ENCODE measurements around the gene MSN. TPM values are rescaled to one million over a fixed set of nuclear protein-coding genes. Genes with fewer than 3 reads are reported as not detected.
A peak's percentile ranks its signal among the peaks of the same experiment; 100 is the strongest.

Gene MSN
- total and polyA plus RNA-seq, 10 of the 15 experiments (the other 5 are each of a cell fraction or from before 2014, with no cell fraction given): 93.8 to 432 (median 270) TPM

- TF ChIP-seq ZNF687 (IDR thresholded peaks at IDR 0.05) (0 out of 2 replicates have a peak, but pooled peaks have one; percentile 25), FOXK2 (IDR thresholded peaks at IDR 0.05) (no peak), NBN (IDR thresholded peaks at IDR 0.05) (no peak), RUNX3 (IDR thresholded peaks at IDR 0.05; ENCODE audit: low read length) (no peak), EGR1 (IDR thresholded peaks at IDR 0.05; ENCODE audit: borderline replicate concordance in 1 of 2, low read depth in 2 of 2, low read length in 2 of 2) (no peak), EED (IDR thresholded peaks at IDR 0.05; ENCODE audit: low read depth) (peak; percentile 72), NFIC (IDR thresholded peaks at IDR 0.05; ENCODE audit: low read depth, low read length) (0 out of 2 replicates have a peak, but pooled peaks have one; percentile 22), ATF2 (IDR thresholded peaks at IDR 0.05; ENCODE audit: low read length) (peak; percentile 50; the same call in 1 of the 2 replicates), MTA2 (IDR thresholded peaks at IDR 0.05; ENCODE audit: low read depth) (peak; percentile 39; the same call in 1 of the 2 replicates)
Observed at GRCh38 chrX:65706041-65706828, 38.8 kb downstream of the MSN start (continued).

Measured in GM12878 (cell line).